Suprapubic skin (tissue), 4 donors: ENCODE data around the gene LIPG.

Source experiments
- POLR2A ChIP-seq, 2 donors: fragments of 450-650 bp; IDR thresholded peaks; one replicate each; pipeline ENCODE4 v1.6.1; 2017; ENCODE audit warnings: antibody characterized with exemption in 2 of 2, mild to moderate bottlenecking in 2 of 2, moderate library complexity in 2 of 2
- POLR2AphosphoS5 ChIP-seq, 3 donors: sonication (generic); formaldehyde crosslinking; IDR thresholded peaks; one replicate each; pipeline ENCODE4 v1.6.1; 2017; ENCODE audit warnings: antibody characterized with exemption in 3 of 3
- TF ChIP-seq, protein P1 (sequence below), 2 donors: fragments of 200-600 bp in 1 of 2; fragments of 450-650 bp in 1 of 2; sonication (generic) in 1 of 2; IDR thresholded peaks; one replicate each; pipeline ENCODE4 v1.5.1; 2016 to 2019; ENCODE audit warnings: antibody characterized with exemption in 2 of 2, mild to moderate bottlenecking in 1 of 2, moderate library complexity in 1 of 2

GRCh38 chr18:49531678-49532153, 30.1 kb upstream of the LIPG start:
- TF ChIP-seq, protein P1, sequence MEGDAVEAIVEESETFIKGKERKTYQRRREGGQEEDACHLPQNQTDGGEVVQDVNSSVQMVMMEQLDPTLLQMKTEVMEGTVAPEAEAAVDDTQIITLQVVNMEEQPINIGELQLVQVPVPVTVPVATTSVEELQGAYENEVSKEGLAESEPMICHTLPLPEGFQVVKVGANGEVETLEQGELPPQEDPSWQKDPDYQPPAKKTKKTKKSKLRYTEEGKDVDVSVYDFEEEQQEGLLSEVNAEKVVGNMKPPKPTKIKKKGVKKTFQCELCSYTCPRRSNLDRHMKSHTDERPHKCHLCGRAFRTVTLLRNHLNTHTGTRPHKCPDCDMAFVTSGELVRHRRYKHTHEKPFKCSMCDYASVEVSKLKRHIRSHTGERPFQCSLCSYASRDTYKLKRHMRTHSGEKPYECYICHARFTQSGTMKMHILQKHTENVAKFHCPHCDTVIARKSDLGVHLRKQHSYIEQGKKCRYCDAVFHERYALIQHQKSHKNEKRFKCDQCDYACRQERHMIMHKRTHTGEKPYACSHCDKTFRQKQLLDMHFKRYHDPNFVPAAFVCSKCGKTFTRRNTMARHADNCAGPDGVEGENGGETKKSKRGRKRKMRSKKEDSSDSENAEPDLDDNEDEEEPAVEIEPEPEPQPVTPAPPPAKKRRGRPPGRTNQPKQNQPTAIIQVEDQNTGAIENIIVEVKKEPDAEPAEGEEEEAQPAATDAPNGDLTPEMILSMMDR (IDR thresholded peaks at IDR 0.05) = no peak
- TF ChIP-seq POLR2AphosphoS5 (IDR thresholded peaks at IDR 0.05) = no peak
- no peak for TF ChIP-seq POLR2A (IDR thresholded peaks at IDR 0.05)
